PC-9 (cell line): ENCODE results near the gene SIPA1. TPM values are rescaled to one million over a fixed set of nuclear protein-coding genes. Genes with fewer than 3 reads are reported as not detected.

Experiments used
- BruUV-seq: library from RNA; stranded (reverse); fragments of 400-500 nt; replicated peaks from 2 replicates; lab custom pipeline; 2021; lab: Mats Ljungman, UMichigan
- CTCF ChIA-PET: fragments of 300-600 bp; sonication (Branson Sonifier 250); formaldehyde crosslinking; loops from one replicate; lab custom pipeline; 2022; ENCODE audit warnings: antibody characterized with exemption; lab: Charles Lee
- POLR2A ChIA-PET: fragments of 300-600 bp; sonication (Branson Sonifier 250); formaldehyde crosslinking; loops from one replicate; lab custom pipeline; 2022; ENCODE audit warnings: antibody characterized with exemption; ENCODE audit not compliant: unreplicated experiment; lab: Charles Lee
- DNase-seq, 2 experiments: peaks; one replicate each; pipeline versions ENCODE4 v3.0.0 to v3.0.0-alpha.2; 2015 to 2022; ENCODE audit warnings: mixed read lengths in 1 of 2
- H2AFZ ChIP-seq: fragments of 200-600 bp; sonication (generic); 2 replicates; pipeline ENCODE4 v1.8.1; 2017; ENCODE audit warnings: antibody characterized with exemption
- H3F3A ChIP-seq: fragments of 200-600 bp; sonication (generic); 2 replicates; pipeline ENCODE4 v1.8.1; 2017; ENCODE audit warnings: antibody characterized with exemption, mild to moderate bottlenecking, low read depth; ENCODE audit not compliant: insufficient read depth
- H3K27ac ChIP-seq: fragments of 200-600 bp; sonication (generic); 2 replicates; pipeline ENCODE4 v1.6.1; 2016; ENCODE audit warnings: mixed run types
- H3K27me3 ChIP-seq: fragments of 200-600 bp; sonication (generic); 2 replicates; pipeline ENCODE4 v1.6.1; 2016; ENCODE audit warnings: low read depth, mixed run types; ENCODE audit not compliant: insufficient read depth
- H3K36me3 ChIP-seq: fragments of 200-600 bp; sonication (generic); 2 replicates; pipeline ENCODE4 v1.6.1; 2016; ENCODE audit warnings: low read depth, mixed run types
- H3K4me1 ChIP-seq: fragments of 200-600 bp; sonication (generic); replicated peaks from 2 replicates; pipeline ENCODE4 v1.6.1; 2016; ENCODE audit warnings: mixed run types; ENCODE audit not compliant: insufficient read depth
- H3K4me2 ChIP-seq: fragments of 200-600 bp; sonication (generic); 2 replicates; pipeline ENCODE4 v1.6.1; 2017; ENCODE audit warnings: mixed run types
- H3K4me3 ChIP-seq: fragments of 200-600 bp; sonication (generic); 2 replicates; pipeline ENCODE4 v1.6.1; 2016; ENCODE audit warnings: mixed run types
- H3K79me2 ChIP-seq: fragments of 200-600 bp; sonication (generic); 2 replicates; pipeline ENCODE4 v1.6.1; 2017; ENCODE audit warnings: low read depth, mixed run types
- H3K9me2 ChIP-seq: fragments of 200-600 bp; sonication (generic); 2 replicates; pipeline ENCODE4 v1.8.1; 2017; ENCODE audit warnings: mild to moderate bottlenecking; ENCODE audit not compliant: insufficient read depth
- H3K9me3 ChIP-seq: fragments of 200-600 bp; sonication (generic); 2 replicates; pipeline ENCODE4 v1.8.1; 2016; ENCODE audit warnings: low read depth; ENCODE audit not compliant: insufficient read depth
- H4K20me1 ChIP-seq: fragments of 200-600 bp; sonication (generic); 2 replicates; pipeline ENCODE4 v1.8.1; 2017; ENCODE audit not compliant: insufficient read depth
- CTCF ChIP-seq: fragments of 200-600 bp; sonication (generic); conservative IDR thresholded peaks from 2 replicates; pipeline ENCODE4 v1.6.1; 2017; ENCODE audit warnings: mixed run types, antibody characterized with exemption, mild to moderate bottlenecking, moderate library complexity
- EZH2 ChIP-seq: fragments of 200-600 bp; sonication (generic); IDR thresholded peaks from 2 replicates; pipeline ENCODE4 v1.8.0; 2017; ENCODE audit warnings: antibody characterized with exemption, low read depth
- intact Hi-C: fragments of 100-400 bp; cut with micrococcal nuclease; formaldehyde crosslinking; loops from one replicate; pipeline ENCODE4 v1.10.0; 2022; ENCODE audit not compliant: unreplicated experiment
- total RNA-seq: library from RNA; stranded (reverse); gene quantifications from 2 replicates; pipeline ENCODE4 v1.2.3, GENCODE V29; 2021

SIPA1 gene
- total RNA-seq, 1 experiment from 2014 or later = 65.6 TPM

- DNase-seq = no peak
These were observed 44.9 kb upstream of the SIPA1 start for GRCh38 chr11:65592858-65593517.

GRCh38 chr11:65593518-65594414 lies 44.1 kb upstream of the SIPA1 start:
- Histone ChIP-seq H3K36me3 (no peaks in the 10 kb centered on the region), H3K4me1 (0 out of 2 replicates have a peak, but pooled peaks cover 7% of the 10 kb centered on the region), H3K27ac (no peak overlapping the region), H3K79me2 (no peaks in the 10 kb centered on the region), H3K9me3 (no peaks in the 10 kb centered on the region), H3K27me3 (no peaks in the 10 kb centered on the region), H4K20me1 (no peaks in the 10 kb centered on the region), H3K4me2 (no peak overlapping the region), H3K4me3 (no peak overlapping the region), H3K9me2 (no peaks in the 10 kb centered on the region), H3F3A (peaks cover 37% of the 10 kb centered on the region), H2AFZ (no peak overlapping the region)
- POLR2A ChIA-PET = interaction anchor here (0.6 to 0.7 kb wide), 4 partner anchors 10 to 458 kb away, joined by 3 to 4 read pairs (median 3); partner anchors contain the start of gene SF3B2
- peak in 1 of 2 experiments; percentile 29 for DNase-seq
- BruUV-seq = no TSS peak
- CTCF ChIA-PET = interaction anchor here (0.5 to 0.6 kb wide), 2 partner anchors 18 to 77 kb away, joined by 6 to 12 read pairs; partner anchors contain the start of gene EHBP1L1
- TF ChIP-seq EZH2 (no peak), CTCF (peak; percentile 67)
- intact Hi-C loops = no loop called here

More at GRCh38 chr11:65592858-65593517, 44.9 kb upstream of the SIPA1 start:
- Histone ChIP-seq H3K79me2 (no peaks in the 10 kb centered on the region), H3K27ac (no peak overlapping the region), H3K9me2 (no peaks in the 10 kb centered on the region), H3K36me3 (no peaks in the 10 kb centered on the region), H4K20me1 (no peaks in the 10 kb centered on the region), H3K27me3 (no peaks in the 10 kb centered on the region), H3F3A (peaks cover 39% of the 10 kb centered on the region), H2AFZ (no peak overlapping the region), H3K4me3 (no peak overlapping the region), H3K4me1 (0 out of 2 replicates have a peak, but pooled peaks cover 7% of the 10 kb centered on the region), H3K9me3 (no peaks in the 10 kb centered on the region), H3K4me2 (no peak overlapping the region)
- ChIA-PET CTCF (interaction anchor here (0.5 to 0.6 kb wide), 2 partner anchors 17 to 76 kb away, joined by 6 to 12 read pairs; partner anchors contain the start of gene EHBP1L1), POLR2A (interaction anchor here (0.6 kb wide), 2 partner anchors 11 to 323 kb away, joined by 3 to 4 read pairs; no protein-coding TSS in a partner anchor)
- intact Hi-C loops = no loop called here
- no TSS peak for BruUV-seq
- TF ChIP-seq CTCF = no peak
- TF ChIP-seq EZH2 = no peak

GRCh38 chr11:65595131-65595530 lies 42.8 kb upstream of the SIPA1 start:
- ChIA-PET CTCF (interaction anchor here (0.7 kb wide), 1 partner anchor 18 kb away, joined by 3 read pairs; no protein-coding TSS in a partner anchor), POLR2A (interaction anchor here (0.7 kb wide), 1 partner anchor 12 kb away, joined by 8 read pairs; no protein-coding TSS in a partner anchor)
- DNase-seq = no peak
- no peaks in the 10 kb centered on the region for H4K20me1 ChIP-seq
- H3K4me2 ChIP-seq = no peak overlapping the region
- no peaks in the 10 kb centered on the region for H3K9me2 ChIP-seq
- H3K27me3 ChIP-seq = no peaks in the 10 kb centered on the region
- no TSS peak for BruUV-seq
- H3K9me3 ChIP-seq = no peaks in the 10 kb centered on the region
- TF ChIP-seq EZH2 = no peak
- TF ChIP-seq CTCF = no peak
- peaks cover 32% of the 10 kb centered on the region for H3F3A ChIP-seq
- intact Hi-C loops = no loop called here
- no peak overlapping the region for H3K4me3 ChIP-seq
- H3K79me2 ChIP-seq = no peaks in the 10 kb centered on the region
- no peak overlapping the region for H2AFZ ChIP-seq
- 0 out of 2 replicates have a peak, but pooled peaks cover 7% of the 10 kb centered on the region for H3K4me1 ChIP-seq
- H3K36me3 ChIP-seq = no peaks in the 10 kb centered on the region
- no peak overlapping the region for H3K27ac ChIP-seq
